ENCODE data around the gene ZNF423. TPM values are rescaled to one million over a fixed set of nuclear protein-coding genes. Genes with fewer than 3 reads are reported as not detected.
A peak's percentile ranks its signal among the peaks of the same experiment; 100 is the strongest.

The ZNF423 gene
- total and polyA plus RNA-seq, 2 of the 13 experiments (the other 11 are each of a cell fraction or from before 2014, with no cell fraction given): 0.07 to 0.31 TPM

- Histone ChIP-seq H3K27me3 (ENCODE audit: control insufficient read depth in 1 of 2, insufficient read depth in 2 of 2, low read length in 2 of 2) (peaks cover 0 to 2% of the 10 kb centered on the region in 2 experiments; a peak in 2 of 5 replicates), H3K36me3 (replicated peaks in 1 of 2; ENCODE audit: control insufficient read depth in 1 of 2, insufficient read depth in 2 of 2, low read length in 2 of 2) (no peaks in the 10 kb centered on the region), H4K20me1 (ENCODE audit: insufficient read depth, low read length) (no peaks in the 10 kb centered on the region), H3K4me3 (replicated peaks in 1 of 3; ENCODE audit: insufficient read depth in 1 of 3, low read depth in 2 of 3, low read length in 3 of 3) (no peak overlapping the region), H3K4me2 (ENCODE audit: low read depth, low read length) (no peak overlapping the region), H3K4me1 (ENCODE audit: insufficient read depth, low read length) (no peaks in the 10 kb centered on the region), H3K9ac (ENCODE audit: insufficient read depth, low read depth, low read length) (no peak overlapping the region), H3K27ac (ENCODE audit: extremely low read length, insufficient read depth, low read length) (no peak overlapping the region), H3K9me3 (ENCODE audit: low read length) (no peaks in the 10 kb centered on the region), H3K79me2 (ENCODE audit: insufficient read depth, low read length) (no peaks in the 10 kb centered on the region), H2AFZ (ENCODE audit: low read length) (no peak overlapping the region)
- no TSS peak for BruUV-seq (replicated peaks)
- TF ChIP-seq POGK (CRISPR knock-in tag; conservative IDR thresholded peaks at IDR 0.05) (no peak), MNT (IDR thresholded peaks at IDR 0.05) (0 out of 2 replicates have a peak, but pooled peaks have one; percentile 7), SPEN (CRISPR knock-in tag; IDR thresholded peaks at IDR 0.05; ENCODE audit: low read depth) (no peak)
- ATAC-seq: no peak
- ChIA-PET CTCF (ENCODE audit: low intra/inter-chr PET ratio, low total read pairs) (no interaction called here), POLR2A (no interaction called here)
- intact Hi-C loops (cut with micrococcal nuclease; ENCODE audit: unreplicated experiment): no loop called here
- in situ Hi-C loops (cut with HindIII; ENCODE audit: extremely low pct_ligation_motif_present, low pct_unique_long_range_greater_than_20kb): loop anchor here (5.0 kb wide), 1 partner anchor 50 kb away; no protein-coding TSS in a partner anchor
- no peak for FAIRE-seq
- WGBS (ENCODE audit: low lambda C conversion rate): 28% methylated on average over 8 of the region's 8 CpGs
- DNase-seq (ENCODE audit: low spot score): no peak
Observed at GRCh38 chr16:49462362-49462988, 393.4 kb downstream of the ZNF423 start.

GRCh38 chr16:49461517-49461951 lies 394.4 kb downstream of the ZNF423 start:
- Histone ChIP-seq H3K36me3 (replicated peaks in 1 of 2; ENCODE audit: control insufficient read depth in 1 of 2, insufficient read depth in 2 of 2, low read length in 2 of 2) (no peaks in the 10 kb centered on the region), H3K9ac (ENCODE audit: insufficient read depth, low read depth, low read length) (no peak overlapping the region), H3K4me3 (replicated peaks in 1 of 3; ENCODE audit: insufficient read depth in 1 of 3, low read depth in 2 of 3, low read length in 3 of 3) (no peak overlapping the region), H3K4me2 (ENCODE audit: low read depth, low read length) (no peak overlapping the region), H3K27me3 (ENCODE audit: control insufficient read depth in 1 of 2, insufficient read depth in 2 of 2, low read length in 2 of 2) (peaks cover 0 to 2% of the 10 kb centered on the region in 2 experiments; a peak in 2 of 5 replicates), H3K79me2 (ENCODE audit: insufficient read depth, low read length) (no peaks in the 10 kb centered on the region), H3K9me3 (ENCODE audit: low read length) (no peaks in the 10 kb centered on the region), H2AFZ (ENCODE audit: low read length) (no peak overlapping the region), H3K4me1 (ENCODE audit: insufficient read depth, low read length) (no peaks in the 10 kb centered on the region), H3K27ac (ENCODE audit: extremely low read length, insufficient read depth, low read length) (no peak overlapping the region), H4K20me1 (ENCODE audit: insufficient read depth, low read length) (no peaks in the 10 kb centered on the region)
- 19% methylated on average over 4 of the region's 7 CpGs for WGBS (ENCODE audit: low lambda C conversion rate)
- BruUV-seq (replicated peaks): no TSS peak
- TF ChIP-seq MXD4 (CRISPR knock-in tag; IDR thresholded peaks at IDR 0.05) (no peak), ZNF737 (CRISPR knock-in tag; IDR thresholded peaks at IDR 0.05; ENCODE audit: borderline replicate concordance) (no peak), FUBP1 (CRISPR knock-in tag; IDR thresholded peaks at IDR 0.05; ENCODE audit: borderline replicate concordance) (no peak), SPEN (CRISPR knock-in tag; IDR thresholded peaks at IDR 0.05; ENCODE audit: low read depth) (no peak), ZNF468 (CRISPR knock-in tag; IDR thresholded peaks at IDR 0.05) (no peak)
- DNase-seq (ENCODE audit: low spot score) (no peak), ATAC-seq (peak; percentile 27; the same call in 2 of the 3 replicates), FAIRE-seq (no peak)
- CTCF ChIA-PET (ENCODE audit: low intra/inter-chr PET ratio, low total read pairs): no interaction called here
- intact Hi-C loops (cut with micrococcal nuclease; ENCODE audit: unreplicated experiment): no loop called here
- in situ Hi-C loops (cut with HindIII; ENCODE audit: extremely low pct_ligation_motif_present, low pct_unique_long_range_greater_than_20kb): loop anchor here (5.0 kb wide), 1 partner anchor 49 kb away; no protein-coding TSS in a partner anchor
- POLR2A ChIA-PET: no interaction called here

Measured in HepG2 (cell line).